T-cell (primary cell): ENCODE results near the gene PBX2. TPM values are rescaled to one million over a fixed set of nuclear protein-coding genes. Genes with fewer than 3 reads are reported as not detected.
A peak's percentile ranks its signal among the peaks of the same experiment; 100 is the strongest.

Experiments used
- ATAC-seq, 4 experiments: fragments of 200-7000 bp in 3 of 4; fragments of 150-1000 bp in 1 of 4; cut with Tn5 transposase; replicated peaks in 1 of 4; 1 replicate in 3 of 4; 2 replicates in 1 of 4; pipeline ENCODE4 v1.10.0; 2021; ENCODE audit warnings: moderate library complexity in 3 of 4, mild to moderate bottlenecking in 2 of 4, moderate number of reproducible peaks in 1 of 4
- CTCF ChIA-PET, 2 donors: fragments of 300-600 bp; sonication (Branson Sonifier 250); formaldehyde crosslinking; loops; one replicate each; lab custom pipeline; 2022; ENCODE audit warnings: antibody characterized with exemption in 2 of 2; lab: Charles Lee
- POLR2A ChIA-PET, 2 donors: fragments of 300-600 bp; sonication (Branson Sonifier 250); formaldehyde crosslinking; loops; one replicate each; lab custom pipeline; 2022; ENCODE audit warnings: antibody characterized with exemption in 2 of 2; lab: Charles Lee
- DNase-seq, 35 experiments: peaks; one replicate each; pipeline versions ENCODE4 v3.0.0 to v3.0.0-alpha.2; 2013 to 2023
- H3K27ac ChIP-seq: one replicate; pipeline ENCODE4 v1.5.1; 2013; ENCODE audit warnings: low read length
- H3K27me3 ChIP-seq, 2 experiments: replicated peaks in 1 of 2; 1 replicate in 1 of 2; 2 replicates in 1 of 2; pipeline versions ENCODE4 v1.6.1 to v1.7.0; 2013; ENCODE audit warnings: low read length in 1 of 2, mixed read lengths in 1 of 2; ENCODE audit not compliant: control insufficient read depth in 2 of 2, insufficient read depth in 2 of 2; ENCODE audit errors: extremely low read depth in 1 of 2
- H3K36me3 ChIP-seq, 2 donors: 1 replicate in 1 of 2; 2 replicates in 1 of 2; pipeline versions ENCODE4 v1.6.1 to v1.7.0; 2013; ENCODE audit warnings: low read length in 1 of 2; ENCODE audit not compliant: control insufficient read depth in 2 of 2, insufficient read depth in 1 of 2; ENCODE audit errors: extremely low read depth in 1 of 2
- H3K4me1 ChIP-seq, 2 experiments: 1 replicate in 1 of 2; 2 replicates in 1 of 2; pipeline versions ENCODE4 v1.6.1 to v1.7.0; 2013; ENCODE audit warnings: low read length in 2 of 2, mixed read lengths in 1 of 2; ENCODE audit not compliant: insufficient read depth in 2 of 2, control insufficient read depth in 1 of 2; ENCODE audit errors: extremely low read depth in 1 of 2
- H3K4me3 ChIP-seq, 2 donors: 1 replicate in 1 of 2; 2 replicates in 1 of 2; pipeline versions ENCODE4 v1.5.1 to v1.7.0; 2013; ENCODE audit warnings: mild to moderate bottlenecking in 2 of 2, low read length in 1 of 2, moderate library complexity in 1 of 2; ENCODE audit not compliant: control insufficient read depth in 1 of 2; ENCODE audit errors: extremely low read depth in 1 of 2
- H3K9me3 ChIP-seq: 2 replicates; pipeline ENCODE4 v1.7.0; 2013
- H3K27ac Mint-ChIP-seq, 2 donors: one replicate each; pipeline ENCODE4 v1.8.0; 2020 to 2021; ENCODE audit warnings: mild to moderate bottlenecking in 2 of 2, mixed read lengths in 2 of 2
- H3K27me3 Mint-ChIP-seq, 2 donors: one replicate each; pipeline ENCODE4 v1.8.0; 2021 to 2022; ENCODE audit warnings: mixed read lengths in 2 of 2
- H3K36me3 Mint-ChIP-seq: one replicate; pipeline ENCODE4 v1.8.0; 2021; ENCODE audit warnings: mixed read lengths
- H3K4me1 Mint-ChIP-seq, 3 donors: one replicate each; pipeline ENCODE4 v1.8.0; 2020 to 2022; ENCODE audit warnings: mixed read lengths in 3 of 3, mild to moderate bottlenecking in 1 of 3
- H3K4me3 Mint-ChIP-seq, 3 donors: one replicate each; pipeline ENCODE4 v1.8.0; 2020 to 2022; ENCODE audit warnings: mild to moderate bottlenecking in 3 of 3, mixed read lengths in 3 of 3, moderate library complexity in 3 of 3
- H3K9me3 Mint-ChIP-seq, 3 donors: one replicate each; pipeline ENCODE4 v1.8.0; 2020 to 2022; ENCODE audit warnings: mixed read lengths in 3 of 3
- WGBS: methylation state at CpG from one replicate; pipeline ENCODE4 v1.1.5; 2013; ENCODE audit warnings: missing lambda C conversion rate; ENCODE audit not compliant: insufficient coverage; 5-methylcytosine and 5-hydroxymethylcytosine counted together
- total RNA-seq, 35 experiments: library from RNA in 6 of 35; stranded (reverse) in 6 of 35; fragments of 120-200 nt in 1 of 35; gene quantifications; one replicate each; pipeline versions ENCODE4 v1.2.1 to v1.2.4 and lab custom pipeline; 2013 to 2026

The PBX2 gene
- total RNA-seq (100 to 1,000 TPM; 124 to 171 (median 148) TPM), total RNA-seq (lab: John Stamatoyannopoulos, UW) (15.5 to 82.9 (median 57.2) reads per million in 29 experiments)
- 77.2 TPM for total RNA-seq (2013)

GRCh38 chr6:32190054-32190851, at the start of gene PBX2:
Gene PBX2, minus strand, starts transcription at chr6:32190202. Its CDS starts 287 bp downstream, at chr6:32189915.
- no peaks in the 10 kb centered on the region for H3K9me3 Mint-ChIP-seq
- peaks cover 33 to 76% of the 10 kb centered on the region in 2 experiments for H3K4me1 ChIP-seq
- H3K27ac ChIP-seq: peak within 1 kb of the TSS; percentile 93
- peaks cover 46% of the 10 kb centered on the region for H3K36me3 Mint-ChIP-seq
- peak within 1 kb of the TSS; percentile 96 to 97 (median 97) for H3K4me3 Mint-ChIP-seq
- no peaks in the 10 kb centered on the region for H3K9me3 ChIP-seq
- H3K4me3 ChIP-seq: peak within 1 kb of the TSS; percentile 95 to 97
- 0% methylated on average over 5 of the region's 23 CpGs for WGBS
- ChIA-PET CTCF (no interaction called here), POLR2A (interaction anchor here (0.5 to 0.9 kb wide), 3 partner anchors 59 to 1119 kb away, joined by 3 to 5 read pairs (median 3); no protein-coding TSS in a partner anchor)
- no peaks in the 10 kb centered on the region for H3K27me3 ChIP-seq
- no peaks in the 10 kb centered on the region for H3K27me3 Mint-ChIP-seq
- peaks cover 58 to 70% (median 70%) of the 10 kb centered on the region in 3 donors for H3K4me1 Mint-ChIP-seq
- DNase-seq: peak; percentile 61 to 86 (median 73)
- H3K27ac Mint-ChIP-seq: peak within 1 kb of the TSS; percentile 99
- peaks cover 0 to 36% of the 10 kb centered on the region in 2 donors for H3K36me3 ChIP-seq
- ATAC-seq: peak; percentile 59 to 69 (median 64)

GRCh38 chr6:32239462-32239861, 49.5 kb upstream of the PBX2 start:
- Histone ChIP-seq H3K4me1 (peaks cover 0 to 2% of the 10 kb centered on the region in 2 experiments), H3K27ac (no peak overlapping the region), H3K27me3 (peaks cover 0 to 18% of the 10 kb centered on the region in 2 experiments), H3K36me3 (no peaks in the 10 kb centered on the region), H3K4me3 (no peak overlapping the region), H3K9me3 (no peaks in the 10 kb centered on the region)
- Mint-ChIP-seq H3K36me3 (no peaks in the 10 kb centered on the region), H3K4me1 (no peaks in the 10 kb centered on the region), H3K9me3 (no peaks in the 10 kb centered on the region), H3K27me3 (no peaks in the 10 kb centered on the region), H3K27ac (no peak overlapping the region), H3K4me3 (no peak overlapping the region)
- ChIA-PET CTCF (no interaction called here), POLR2A (no interaction called here)
- DNase-seq (no peak), ATAC-seq (no peak)
- WGBS: no CpG with 5 or more reads among the region's 2 CpGs

DNA sequence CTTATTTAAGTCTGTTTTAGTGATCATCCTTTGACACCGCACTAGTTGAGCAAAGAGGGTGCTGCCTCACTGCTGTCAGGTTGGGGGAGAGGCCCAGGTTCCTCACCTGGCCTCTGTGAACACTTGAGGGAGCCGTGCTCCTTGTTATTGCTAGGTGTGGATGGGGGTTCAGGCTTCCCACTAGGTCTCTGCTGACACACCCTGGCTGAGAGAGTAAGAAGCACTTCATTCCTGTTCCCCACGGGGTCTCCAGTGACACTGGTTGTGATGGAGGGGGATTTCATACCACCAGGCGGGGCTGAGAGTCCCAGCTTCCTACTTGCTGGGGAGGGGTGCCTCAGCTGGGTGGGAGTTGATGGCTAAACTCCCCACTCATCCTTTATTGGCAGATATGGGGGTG, 44.9 kb upstream of the PBX2 start:
- POLR2A ChIA-PET: interaction anchor here in 1 of 2 donors (0.7 kb wide), 1 partner anchor 28 kb away, joined by 3 read pairs; no protein-coding TSS in a partner anchor
- H3K9me3 Mint-ChIP-seq: no peaks in the 10 kb centered on the region
- WGBS: no CpG with 5 or more reads among the region's 4 CpGs

DNA sequence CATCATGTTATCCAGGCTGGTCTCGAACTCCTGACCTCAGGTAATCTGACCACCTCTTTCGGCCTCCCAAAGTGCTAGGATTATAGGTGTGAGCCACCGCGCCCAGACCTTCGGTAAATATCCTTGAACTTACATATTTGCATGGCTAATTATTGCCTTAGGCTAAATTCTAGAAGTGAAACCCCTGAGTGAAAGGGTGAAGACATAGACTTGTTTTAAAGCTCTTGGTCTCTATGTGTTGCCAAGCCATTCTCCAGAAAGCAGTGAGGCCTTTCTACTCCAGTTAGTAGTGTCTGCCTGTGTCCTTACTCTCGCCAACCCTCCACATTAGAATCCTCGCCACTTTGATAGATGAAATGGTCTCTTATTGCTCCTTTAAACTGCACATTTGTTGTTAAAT, 36.4 kb upstream of the PBX2 start:
- H3K36me3 ChIP-seq: no peaks in the 10 kb centered on the region
- WGBS: 89% methylated on average over 3 of the region's 7 CpGs
- DNase-seq (no peak), ATAC-seq (no peak)
- peaks cover 0 to 8% of the 10 kb centered on the region in 2 experiments for H3K27me3 ChIP-seq
- H3K9me3 Mint-ChIP-seq: no peaks in the 10 kb centered on the region
- peak overlapping the region in 1 of 2 donors; percentile 16 for H3K27ac Mint-ChIP-seq
- no peaks in the 10 kb centered on the region for H3K27me3 Mint-ChIP-seq
- peaks cover 15 to 21% (median 19%) of the 10 kb centered on the region in 3 donors for H3K4me1 Mint-ChIP-seq
- POLR2A ChIA-PET: no interaction called here
- H3K4me1 ChIP-seq: peaks cover 0 to 14% of the 10 kb centered on the region in 2 experiments
- H3K36me3 Mint-ChIP-seq: no peaks in the 10 kb centered on the region
- CTCF ChIA-PET: interaction anchor here in 1 of 2 donors (0.6 kb wide), 1 partner anchor 28 kb away, joined by 4 read pairs; no protein-coding TSS in a partner anchor
- H3K27ac ChIP-seq: no peak overlapping the region
- no peak overlapping the region for H3K4me3 ChIP-seq
- H3K4me3 Mint-ChIP-seq: no peak overlapping the region
- H3K9me3 ChIP-seq: no peaks in the 10 kb centered on the region

More for the DNA sequence above, 44.9 kb upstream of the PBX2 start:
- DNase-seq: peak in 1 of 35 experiments; percentile 18
- ATAC-seq: peak in 3 of 4 experiments; percentile 32 to 70 (median 36)
- H3K27ac Mint-ChIP-seq: no peak overlapping the region
- no peaks in the 10 kb centered on the region for H3K27me3 Mint-ChIP-seq
- H3K4me1 Mint-ChIP-seq: no peaks in the 10 kb centered on the region
- CTCF ChIA-PET: no interaction called here
- H3K36me3 Mint-ChIP-seq: no peaks in the 10 kb centered on the region
- Histone ChIP-seq H3K9me3 (no peaks in the 10 kb centered on the region), H3K27me3 (peaks cover 0 to 3% of the 10 kb centered on the region in 2 experiments), H3K4me3 (no peak overlapping the region), H3K36me3 (no peaks in the 10 kb centered on the region), H3K27ac (no peak overlapping the region), H3K4me1 (no peaks in the 10 kb centered on the region)
- no peak overlapping the region for H3K4me3 Mint-ChIP-seq

GRCh38 chr6:32224696-32225095, 34.7 kb upstream of the PBX2 start:
- H3K4me3 ChIP-seq: no peak overlapping the region
- Mint-ChIP-seq H3K36me3 (no peaks in the 10 kb centered on the region), H3K4me3 (no peak overlapping the region), H3K9me3 (no peaks in the 10 kb centered on the region), H3K27me3 (no peaks in the 10 kb centered on the region), H3K27ac (peak overlapping the region in 1 of 2 donors; percentile 48), H3K4me1 (peaks cover 15 to 21% (median 19%) of the 10 kb centered on the region in 3 donors)
- no peak overlapping the region for H3K27ac ChIP-seq
- H3K27me3 ChIP-seq: peaks cover 0 to 21% of the 10 kb centered on the region in 2 experiments
- WGBS: 100% methylated on average over 1 of the region's 2 CpGs
- no peaks in the 10 kb centered on the region for H3K36me3 ChIP-seq
- POLR2A ChIA-PET: no interaction called here
- peaks cover 0 to 14% of the 10 kb centered on the region in 2 experiments for H3K4me1 ChIP-seq
- ATAC-seq: no peak
- H3K9me3 ChIP-seq: no peaks in the 10 kb centered on the region
- no peak for DNase-seq
- CTCF ChIA-PET: no interaction called here
